ENCODE measurements around the gene ZNF654.

DNA sequence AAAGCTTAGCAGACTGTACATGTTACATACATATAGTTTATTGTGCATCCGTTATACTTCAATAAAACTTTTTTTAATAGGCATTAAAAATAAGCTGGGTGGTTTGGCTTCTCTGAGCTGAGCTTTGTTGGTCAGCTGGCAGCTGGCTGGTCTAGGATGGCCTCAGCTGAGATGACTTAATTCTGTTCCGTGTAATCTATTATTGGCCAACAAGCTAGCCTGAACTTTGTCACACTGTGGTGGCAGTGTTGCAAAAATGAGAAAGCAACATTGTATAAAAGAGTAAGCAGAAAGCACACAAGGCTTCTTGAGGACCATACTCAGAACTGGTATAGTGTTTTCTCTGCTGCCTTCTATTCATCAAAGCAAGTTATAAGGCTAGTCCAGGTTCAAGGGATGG is 45.5 kb upstream of the ZNF654 start:
- TF ChIP-seq, protein P1, sequence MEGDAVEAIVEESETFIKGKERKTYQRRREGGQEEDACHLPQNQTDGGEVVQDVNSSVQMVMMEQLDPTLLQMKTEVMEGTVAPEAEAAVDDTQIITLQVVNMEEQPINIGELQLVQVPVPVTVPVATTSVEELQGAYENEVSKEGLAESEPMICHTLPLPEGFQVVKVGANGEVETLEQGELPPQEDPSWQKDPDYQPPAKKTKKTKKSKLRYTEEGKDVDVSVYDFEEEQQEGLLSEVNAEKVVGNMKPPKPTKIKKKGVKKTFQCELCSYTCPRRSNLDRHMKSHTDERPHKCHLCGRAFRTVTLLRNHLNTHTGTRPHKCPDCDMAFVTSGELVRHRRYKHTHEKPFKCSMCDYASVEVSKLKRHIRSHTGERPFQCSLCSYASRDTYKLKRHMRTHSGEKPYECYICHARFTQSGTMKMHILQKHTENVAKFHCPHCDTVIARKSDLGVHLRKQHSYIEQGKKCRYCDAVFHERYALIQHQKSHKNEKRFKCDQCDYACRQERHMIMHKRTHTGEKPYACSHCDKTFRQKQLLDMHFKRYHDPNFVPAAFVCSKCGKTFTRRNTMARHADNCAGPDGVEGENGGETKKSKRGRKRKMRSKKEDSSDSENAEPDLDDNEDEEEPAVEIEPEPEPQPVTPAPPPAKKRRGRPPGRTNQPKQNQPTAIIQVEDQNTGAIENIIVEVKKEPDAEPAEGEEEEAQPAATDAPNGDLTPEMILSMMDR (conservative IDR thresholded peaks at IDR 0.05; ENCODE audit: low read depth, low read length): no peak
- no peak for TF ChIP-seq EZH2 (IDR thresholded peaks at IDR 0.05; ENCODE audit: borderline replicate concordance, low read depth, low read length, poor library complexity, severe bottlenecking)

Measured in A673 (cell line).